IMR-90 (cell line): ENCODE results near the gene SAMD10. TPM values are rescaled to one million over a fixed set of nuclear protein-coding genes. Genes with fewer than 3 reads are reported as not detected.

Experiments
- ATAC-seq: fragments of 200-7000 bp; cut with Tn5 transposase; 2 replicates; pipeline ENCODE4 v1.9.1; 2020; ENCODE audit warnings: low read depth, mild to moderate bottlenecking, moderate library complexity
- BruUV-seq: library from RNA; stranded (reverse); fragments of 400-500 nt; replicated peaks from 2 replicates; lab custom pipeline; 2021; lab: Mats Ljungman, UMichigan
- CTCF ChIA-PET: fragments of 300-600 bp; formaldehyde crosslinking; extraction: SDS; loops from one replicate; lab custom pipeline; 2021; ENCODE audit warnings: antibody characterized with exemption; lab: Yijun Ruan, JAX
- POLR2A ChIA-PET: fragments of 300-600 bp; sonication (Branson Sonifier 250); formaldehyde crosslinking; loops from one replicate; lab custom pipeline; 2022; ENCODE audit warnings: antibody characterized with exemption; ENCODE audit not compliant: unreplicated experiment; lab: Charles Lee
- DNase-seq: peaks from one replicate; pipeline ENCODE4 v3.0.0; 2013
- H2AFZ ChIP-seq: replicated peaks from 2 replicates; pipeline ENCODE3; 2013; ENCODE audit warnings: low read length, mild to moderate bottlenecking; ENCODE audit not compliant: poor library complexity
- H2AK5ac ChIP-seq: 2 replicates; pipeline ENCODE4 v1.6.1; 2013; ENCODE audit warnings: low read depth, low read length, inconsistent platforms
- H2AK9ac ChIP-seq: replicated peaks from 2 replicates; pipeline ENCODE3; 2013; ENCODE audit warnings: mild to moderate bottlenecking, low read depth, low read length, moderate library complexity; ENCODE audit not compliant: poor library complexity
- H2BK120ac ChIP-seq: 2 replicates; pipeline ENCODE4 v1.6.1; 2013; ENCODE audit warnings: low read depth, low read length, inconsistent platforms
- H2BK15ac ChIP-seq: 3 replicates; pipeline ENCODE4 v1.6.1; 2013; ENCODE audit warnings: low read depth, low read length, inconsistent platforms
- H2BK20ac ChIP-seq: 2 replicates; pipeline ENCODE4 v1.6.1; 2013; ENCODE audit warnings: low read depth, mild to moderate bottlenecking, inconsistent platforms, low read length, moderate library complexity
- H2BK5ac ChIP-seq: 2 replicates; pipeline ENCODE4 v1.6.1; 2013; ENCODE audit warnings: mild to moderate bottlenecking, low read depth, low read length, inconsistent platforms; ENCODE audit not compliant: poor library complexity, severe bottlenecking
- H3K14ac ChIP-seq: replicated peaks from 2 replicates; pipeline ENCODE4 v1.6.1; 2013; ENCODE audit warnings: low read depth, low read length, inconsistent platforms
- H3K18ac ChIP-seq: 2 replicates; pipeline ENCODE4 v1.6.1; 2013; ENCODE audit warnings: low read depth, low read length, control low read depth
- H3K23ac ChIP-seq: 2 replicates; pipeline ENCODE4 v1.6.1; 2013; ENCODE audit warnings: low read depth, low read length, inconsistent platforms
- H3K27ac ChIP-seq: 2 replicates; pipeline ENCODE4 v1.5.1; 2013; ENCODE audit warnings: mild to moderate bottlenecking, control low read depth, low read length; ENCODE audit not compliant: insufficient read depth
- H3K27me3 ChIP-seq: 2 replicates; pipeline ENCODE4 v1.6.1; 2013; ENCODE audit warnings: low read length; ENCODE audit not compliant: control insufficient read depth, insufficient read depth
- H3K36me3 ChIP-seq: 2 replicates; pipeline ENCODE4 v1.6.1; 2013; ENCODE audit warnings: low read length, mixed read lengths; ENCODE audit not compliant: control insufficient read depth, insufficient read depth
- H3K4ac ChIP-seq: 2 replicates; pipeline ENCODE4 v1.6.1; 2013; ENCODE audit warnings: low read depth, low read length, inconsistent platforms
- H3K4me1 ChIP-seq: 2 replicates; pipeline ENCODE4 v1.6.1; 2013; ENCODE audit warnings: low read length, mixed read lengths; ENCODE audit not compliant: control insufficient read depth, insufficient read depth
- H3K4me2 ChIP-seq: 2 replicates; pipeline ENCODE4 v1.6.1; 2013; ENCODE audit warnings: low read depth, mild to moderate bottlenecking, control low read depth, low read length, moderate library complexity
- H3K4me3 ChIP-seq: 2 replicates; pipeline ENCODE4 v1.5.1; 2013; ENCODE audit warnings: low read depth, mild to moderate bottlenecking, control low read depth, low read length, moderate library complexity; ENCODE audit not compliant: insufficient read depth
- H3K56ac ChIP-seq: 2 replicates; pipeline ENCODE4 v1.6.1; 2013; ENCODE audit warnings: low read length, inconsistent platforms; ENCODE audit not compliant: insufficient read depth; ENCODE audit errors: extremely low read depth
- H3K79me1 ChIP-seq, 2 experiments: 2 replicates each; pipeline ENCODE4 v1.6.1; 2013; ENCODE audit warnings: low read length in 2 of 2, inconsistent platforms in 1 of 2, low read depth in 1 of 2
- H3K9ac ChIP-seq: 2 replicates; pipeline ENCODE4 v1.6.1; 2013; ENCODE audit warnings: low read depth, low read length, control low read depth
- H3K9me1 ChIP-seq: 2 replicates; pipeline ENCODE4 v1.6.1; 2013; ENCODE audit warnings: low read length, inconsistent platforms; ENCODE audit not compliant: insufficient read depth
- H3K9me3 ChIP-seq: 2 replicates; pipeline ENCODE4 v1.6.1; 2013; ENCODE audit warnings: low read length; ENCODE audit not compliant: control insufficient read depth, insufficient read depth
- H4K20me1 ChIP-seq: 2 replicates; pipeline ENCODE4 v1.6.1; 2013; ENCODE audit warnings: low read length, inconsistent platforms; ENCODE audit not compliant: insufficient read depth
- H4K5ac ChIP-seq: 2 replicates; pipeline ENCODE4 v1.6.1; 2013; ENCODE audit warnings: mild to moderate bottlenecking, low read depth, low read length, control low read depth
- H4K8ac ChIP-seq, 2 experiments: 2 replicates each; pipeline ENCODE4 v1.6.1; 2013; ENCODE audit warnings: low read depth in 2 of 2, low read length in 2 of 2, control low read depth in 1 of 2, inconsistent platforms in 1 of 2
- H4K91ac ChIP-seq: 2 replicates; pipeline ENCODE4 v1.6.1; 2013; ENCODE audit warnings: low read depth, low read length, inconsistent platforms; ENCODE audit not compliant: insufficient read depth
- BHLHE40 ChIP-seq: fragments of 150-350 bp; IDR thresholded peaks from 2 replicates; pipeline ENCODE4 v1.6.1; 2016; ENCODE audit warnings: mild to moderate bottlenecking, low read depth, low read length
- CTCF ChIP-seq: conservative IDR thresholded peaks from 2 replicates; pipeline ENCODE4 v1.5.1; 2012; ENCODE audit warnings: mild to moderate bottlenecking, low read depth, low read length, improper control_type of control experiment
- FOS ChIP-seq: fragments of 150-350 bp; IDR thresholded peaks from 2 replicates; pipeline ENCODE4 v1.6.1; 2016; ENCODE audit warnings: low read depth, low read length
- NFE2L2 ChIP-seq: fragments of 150-350 bp; IDR thresholded peaks from 2 replicates; pipeline ENCODE4 v1.6.1; 2016; ENCODE audit warnings: low read depth, mild to moderate bottlenecking, low read length
- POLR2A ChIP-seq: IDR thresholded peaks from 2 replicates; pipeline ENCODE4 v1.6.1; 2012; ENCODE audit warnings: mild to moderate bottlenecking, low read depth, low read length
- RCOR1 ChIP-seq: IDR thresholded peaks from 2 replicates; pipeline ENCODE4 v1.6.1; 2012; ENCODE audit warnings: mild to moderate bottlenecking, low read length, improper control_type of control experiment; ENCODE audit not compliant: insufficient replicate concordance
- RFX5 ChIP-seq: IDR thresholded peaks from 2 replicates; pipeline ENCODE4 v1.8.0; 2012; ENCODE audit warnings: low read depth, mild to moderate bottlenecking, low read length, moderate library complexity
- SMC3 ChIP-seq: fragments of 150-350 bp; IDR thresholded peaks from 2 replicates; pipeline ENCODE4 v1.6.1; 2016; ENCODE audit warnings: low read depth, mild to moderate bottlenecking, antibody characterized with exemption, low read length, moderate library complexity
- WGBS, 2 experiments: methylation state at CpG; one replicate each; pipeline versions ENCODE4 v1.1.5 to v1.1.7; 2013; ENCODE audit warnings: missing lambda C conversion rate in 2 of 2; ENCODE audit not compliant: insufficient read length in 1 of 2; ENCODE audit errors: extremely low coverage in 2 of 2; 5-methylcytosine and 5-hydroxymethylcytosine counted together
- dilution Hi-C: fragments of 300-500 bp; cut with HindIII; formaldehyde crosslinking; loops from one replicate; pipeline ENCODE4 v1.14.3; 2018; ENCODE audit warnings: low sequenced_read_pairs; ENCODE audit not compliant: unreplicated experiment
- in situ Hi-C: fragments of 300-500 bp; cut with MboI; formaldehyde crosslinking; loops from 3 replicates; pipeline ENCODE4 v1.14.3; 2019; ENCODE audit warnings: low sequenced_read_pairs, inconsistent platforms, mixed read lengths
- intact Hi-C: fragments of 100-400 bp; cut with micrococcal nuclease; formaldehyde crosslinking; loops from 2 replicates; pipeline ENCODE4 v1.10.0; 2022
- polyA plus RNA-seq, 3 experiments: library from polyadenylated mRNA; depleted of rRNA; stranded (reverse); fragments of >200 nt; gene quantifications; 2 replicates each; pipeline ENCODE4 v1.2.3, GENCODE V29; 2012; ENCODE audit warnings: low replicate concordance in 1 of 3
- total RNA-seq: library from RNA; depleted of rRNA; stranded (reverse); fragments of >200 nt; gene quantifications from 2 replicates; pipeline ENCODE4 v1.2.3, GENCODE V29; 2012

SAMD10 gene
- total and polyA plus RNA-seq, 2 of the 4 experiments (the other 2 are of a cell fraction) = 0.54 to 4.1 TPM

- Histone ChIP-seq H2AK5ac (peak overlapping the region; percentile 35), H3K4ac (no peak overlapping the region), H3K23ac (no peak overlapping the region; the same call in 1 of the 2 replicates), H3K36me3 (peaks cover 18% of the 10 kb centered on the region), H3K9ac (peak overlapping the region; percentile 89; the same call in 1 of the 2 replicates), H2BK5ac (no peak overlapping the region), H4K91ac (no peak overlapping the region), H2AK9ac (peak overlapping the region; percentile 86), H3K79me1 (peaks cover 12 to 25% of the 10 kb centered on the region in 2 experiments; a peak in 3 of 4 replicates), H3K4me2 (peak overlapping the region; percentile 86; the same call in 1 of the 2 replicates), H3K4me1 (peaks cover 20% of the 10 kb centered on the region), H4K8ac (no peak overlapping the region; a peak in 1 of 4 replicates), H2BK15ac (no peak overlapping the region), H3K18ac (no peak overlapping the region), H2BK20ac (no peak overlapping the region), H3K27me3 (no peaks in the 10 kb centered on the region), H2AFZ (peak overlapping the region; percentile 97), H3K9me3 (no peaks in the 10 kb centered on the region), H3K9me1 (peaks cover 7% of the 10 kb centered on the region; the same call in 1 of the 2 replicates), H3K4me3 (no peak overlapping the region; the same call in 1 of the 2 replicates), H3K56ac (no peak overlapping the region), H3K14ac (no peak overlapping the region), H3K27ac (no peak overlapping the region), H2BK120ac (no peak overlapping the region), H4K5ac (no peak overlapping the region), H4K20me1 (no peaks in the 10 kb centered on the region)
- ATAC-seq = no peak
- no TSS peak for BruUV-seq
- CTCF ChIA-PET = no interaction called here
- intact Hi-C loops (loop anchor here (5.0 kb wide), 1 partner anchor 194 kb away; no protein-coding TSS in a partner anchor), dilution Hi-C loops (no loop called here), in situ Hi-C loops (loop anchor here (10.0 kb wide), 1 partner anchor 436 kb away; the partner anchor contains the start of gene PTK6)
- no peak for TF ChIP-seq CTCF
- TF ChIP-seq POLR2A = no peak
- no peak for TF ChIP-seq RFX5
- no peak for TF ChIP-seq SMC3
- TF ChIP-seq NFE2L2 = no peak
- TF ChIP-seq FOS = no peak
- no peak for TF ChIP-seq RCOR1
- no peak for TF ChIP-seq BHLHE40
- no CpG with 5 or more reads among the region's 5 CpGs for WGBS, 2 experiments
- POLR2A ChIA-PET = no interaction called here
- DNase-seq = no peak
These were observed 8.6 kb downstream of the SAMD10 start for GRCh38 chr20:63970714-63971431.
